GM18517 (cell line): ENCODE data around the gene TECPR1.

ENCODE experiments used
- ATAC-seq: cut with Tn5 transposase; IDR thresholded peaks from one replicate; pipeline ENCODE4 v1.9.1; 2021; ENCODE audit warnings: mild to moderate bottlenecking, moderate library complexity; ENCODE audit not compliant: unreplicated experiment

TECPR1 gene

GRCh38 chr7:98193474-98194180 is 58.4 kb downstream of the TECPR1 start:
- no peak for ATAC-seq

GRCh38 chr7:98192781-98193457 is 59.1 kb downstream of the TECPR1 start:
- no peak for ATAC-seq

- ATAC-seq: no peak
These were observed 60.2 kb downstream of the TECPR1 start for GRCh38 chr7:98191668-98192431.

GRCh38 chr7:98189559-98189958 is 62.5 kb downstream of the TECPR1 start:
- no peak for ATAC-seq

GRCh38 chr7:98187138-98187502 is 64.9 kb downstream of the TECPR1 start:
- no peak for ATAC-seq

GRCh38 chr7:98186452-98187137 is 65.4 kb downstream of the TECPR1 start:
- no peak for ATAC-seq

GRCh38 chr7:98185101-98185500 is 66.9 kb downstream of the TECPR1 start:
- ATAC-seq: no peak

- no peak for ATAC-seq
These were observed 71.3 kb downstream of the TECPR1 start for GRCh38 chr7:98180751-98181150.

GRCh38 chr7:98178762-98179490 is 73.1 kb downstream of the TECPR1 start:
- no peak for ATAC-seq

- ATAC-seq: no peak
These were observed 73.7 kb downstream of the TECPR1 start for GRCh38 chr7:98178321-98178720.

- ATAC-seq: no peak
These were observed 74.5 kb downstream of the TECPR1 start for GRCh38 chr7:98177553-98177952.

- ATAC-seq: no peak
These were observed 76.6 kb downstream of the TECPR1 start for GRCh38 chr7:98175260-98175940.

GRCh38 chr7:98174334-98175259 is 77.4 kb downstream of the TECPR1 start:
- no peak for ATAC-seq

GRCh38 chr7:98171449-98171848 is 80.6 kb downstream of the TECPR1 start:
- no peak for ATAC-seq

GRCh38 chr7:98170966-98171365 is 81.1 kb downstream of the TECPR1 start:
- no peak for ATAC-seq

- ATAC-seq: no peak
These were observed 83.0 kb downstream of the TECPR1 start for GRCh38 chr7:98168904-98169621.

GRCh38 chr7:98168181-98168903 is 83.7 kb downstream of the TECPR1 start:
- ATAC-seq: peak; percentile 64

- ATAC-seq: no peak
These were observed 84.4 kb downstream of the TECPR1 start for GRCh38 chr7:98167653-98168052.
